Cardiac muscle cell (in vitro differentiated cells and primary cell): ENCODE data around the gene CHD6. TPM values are rescaled to one million over a fixed set of nuclear protein-coding genes. Genes with fewer than 3 reads are reported as not detected.
A peak's percentile ranks its signal among the peaks of the same experiment; 100 is the strongest.

Experiments used
- DNase-seq, 2 donors: peaks; one replicate each; pipeline versions ENCODE4 v3.0.0 to v3.0.0-alpha.2; 2010 to 2017; ENCODE audit warnings: low read depth in 1 of 2, low spot score in 1 of 2
- H3K27ac ChIP-seq: fragments of 200-600 bp; sonication (generic); 2 replicates; pipeline ENCODE4 v1.5.1; 2016
- H3K27me3 ChIP-seq: fragments of 200-600 bp; sonication (generic); 2 replicates; pipeline ENCODE4 v1.6.0; 2016; ENCODE audit warnings: control low read depth
- H3K36me3 ChIP-seq: fragments of 200-600 bp; sonication (generic); 2 replicates; pipeline ENCODE4 v1.5.1; 2016; ENCODE audit warnings: control low read depth
- H3K4me1 ChIP-seq: fragments of 200-600 bp; sonication (generic); 2 replicates; pipeline ENCODE4 v1.8.1; 2017; ENCODE audit warnings: low read depth, mild to moderate bottlenecking, mixed run types
- H3K4me3 ChIP-seq: fragments of 200-600 bp; sonication (generic); 2 replicates; pipeline ENCODE4 v1.5.1; 2016; ENCODE audit warnings: mild to moderate bottlenecking
- H3K9me3 ChIP-seq: fragments of 200-600 bp; sonication (generic); 2 replicates; pipeline ENCODE4 v1.5.1; 2017; ENCODE audit warnings: low read depth, mild to moderate bottlenecking, control low read depth
- polyA plus RNA-seq: library from polyadenylated mRNA; unstranded; fragments of >200 nt; fragmentation: Nextera tagmentation; extraction: Ambion mirVana; gene quantifications from 2 replicates; pipeline ENCODE4 v1.2.1, GENCODE V29; 2016
- total RNA-seq: library from RNA; depleted of rRNA; stranded (reverse); fragments of >200 nt; gene quantifications from 2 replicates; pipeline ENCODE4 v1.2.3, GENCODE V29; 2016
- TF ChIP-seq, protein P1 (sequence below): IDR thresholded peaks from 2 replicates; pipeline ENCODE4 v1.5.1; 2012; ENCODE audit warnings: low read depth, mild to moderate bottlenecking, low read length

The CHD6 gene
- total and polyA plus RNA-seq, 2 experiments from 2014 or later: 56.3 to 61.9 TPM

DNA sequence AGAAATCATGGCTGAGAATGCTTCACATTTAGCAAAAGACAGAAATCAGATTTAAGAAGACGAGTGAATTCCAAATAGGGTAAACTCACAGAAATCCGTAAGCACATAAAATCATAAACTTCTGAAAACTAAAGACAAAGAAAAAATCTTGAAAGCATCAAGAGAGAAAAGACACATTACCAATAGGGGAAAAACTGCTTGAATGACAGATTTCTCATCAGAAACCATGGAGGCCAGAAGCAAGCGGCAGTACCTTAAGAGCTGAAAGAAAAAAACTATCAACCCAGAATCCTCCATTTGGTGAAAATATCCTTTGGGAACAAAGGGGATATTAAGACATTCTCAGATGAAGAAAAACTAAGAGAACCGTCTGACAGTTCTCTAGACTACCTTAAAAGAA lies 185.0 kb downstream of the CHD6 start:
- Histone ChIP-seq H3K27me3 (no peaks in the 10 kb centered on the region), H3K36me3 (peaks cover 36% of the 10 kb centered on the region), H3K9me3 (no peaks in the 10 kb centered on the region), H3K27ac (no peak overlapping the region), H3K4me3 (no peak overlapping the region), H3K4me1 (no peaks in the 10 kb centered on the region)
- TF ChIP-seq, protein P1, sequence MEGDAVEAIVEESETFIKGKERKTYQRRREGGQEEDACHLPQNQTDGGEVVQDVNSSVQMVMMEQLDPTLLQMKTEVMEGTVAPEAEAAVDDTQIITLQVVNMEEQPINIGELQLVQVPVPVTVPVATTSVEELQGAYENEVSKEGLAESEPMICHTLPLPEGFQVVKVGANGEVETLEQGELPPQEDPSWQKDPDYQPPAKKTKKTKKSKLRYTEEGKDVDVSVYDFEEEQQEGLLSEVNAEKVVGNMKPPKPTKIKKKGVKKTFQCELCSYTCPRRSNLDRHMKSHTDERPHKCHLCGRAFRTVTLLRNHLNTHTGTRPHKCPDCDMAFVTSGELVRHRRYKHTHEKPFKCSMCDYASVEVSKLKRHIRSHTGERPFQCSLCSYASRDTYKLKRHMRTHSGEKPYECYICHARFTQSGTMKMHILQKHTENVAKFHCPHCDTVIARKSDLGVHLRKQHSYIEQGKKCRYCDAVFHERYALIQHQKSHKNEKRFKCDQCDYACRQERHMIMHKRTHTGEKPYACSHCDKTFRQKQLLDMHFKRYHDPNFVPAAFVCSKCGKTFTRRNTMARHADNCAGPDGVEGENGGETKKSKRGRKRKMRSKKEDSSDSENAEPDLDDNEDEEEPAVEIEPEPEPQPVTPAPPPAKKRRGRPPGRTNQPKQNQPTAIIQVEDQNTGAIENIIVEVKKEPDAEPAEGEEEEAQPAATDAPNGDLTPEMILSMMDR: no peak
- DNase-seq: no peak

DNA sequence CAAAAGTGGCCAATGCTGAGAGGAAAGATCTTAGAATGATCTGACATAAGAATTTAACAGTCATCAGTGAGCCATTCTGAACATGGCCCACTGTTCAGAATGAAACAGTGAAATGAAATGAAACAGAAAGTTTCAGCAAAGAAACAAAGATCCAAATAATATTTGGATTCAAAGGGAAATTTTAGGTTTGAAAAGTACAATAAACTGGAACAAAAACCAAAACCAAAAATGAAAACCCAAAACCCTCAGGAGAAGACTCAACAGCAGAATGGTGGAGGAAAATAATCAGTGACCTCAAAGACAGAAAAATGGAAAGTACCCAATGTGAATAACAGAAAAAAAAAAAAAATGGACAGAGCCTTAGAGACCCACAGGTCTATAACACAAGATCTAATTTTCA lies 185.4 kb downstream of the CHD6 start:
- no peak for DNase-seq
- TF ChIP-seq, protein P1: no peak
- Histone ChIP-seq H3K27ac (no peak overlapping the region), H3K4me1 (no peaks in the 10 kb centered on the region), H3K36me3 (peaks cover 32% of the 10 kb centered on the region), H3K4me3 (no peak overlapping the region), H3K9me3 (no peaks in the 10 kb centered on the region), H3K27me3 (no peaks in the 10 kb centered on the region)

DNA sequence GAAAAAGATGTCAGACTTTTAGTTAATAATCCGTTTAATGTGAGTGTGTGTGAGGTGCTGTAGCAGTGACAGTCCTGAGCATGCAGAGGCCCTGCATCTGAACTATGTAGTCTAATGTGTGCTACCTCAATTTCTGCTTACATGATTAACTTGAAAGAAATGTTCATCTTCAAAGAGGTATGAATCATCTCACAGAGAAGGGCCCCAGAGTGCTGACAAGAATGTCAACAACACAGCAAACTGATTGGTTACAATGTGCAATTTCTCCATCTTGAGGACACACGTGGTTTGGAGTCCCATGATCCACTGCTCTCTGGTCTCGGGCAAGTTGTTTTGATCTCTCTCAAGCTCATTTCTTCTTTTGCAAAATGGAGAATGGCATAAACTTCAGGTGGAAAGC lies 189.9 kb downstream of the CHD6 start:
- Histone ChIP-seq H3K36me3 (peaks cover 32% of the 10 kb centered on the region), H3K27ac (peak overlapping the region; percentile 43), H3K4me1 (no peaks in the 10 kb centered on the region), H3K4me3 (no peak overlapping the region), H3K27me3 (no peaks in the 10 kb centered on the region), H3K9me3 (no peaks in the 10 kb centered on the region)
- TF ChIP-seq, protein P1: no peak
- peak in 1 of 2 donors; percentile 22 for DNase-seq

DNA sequence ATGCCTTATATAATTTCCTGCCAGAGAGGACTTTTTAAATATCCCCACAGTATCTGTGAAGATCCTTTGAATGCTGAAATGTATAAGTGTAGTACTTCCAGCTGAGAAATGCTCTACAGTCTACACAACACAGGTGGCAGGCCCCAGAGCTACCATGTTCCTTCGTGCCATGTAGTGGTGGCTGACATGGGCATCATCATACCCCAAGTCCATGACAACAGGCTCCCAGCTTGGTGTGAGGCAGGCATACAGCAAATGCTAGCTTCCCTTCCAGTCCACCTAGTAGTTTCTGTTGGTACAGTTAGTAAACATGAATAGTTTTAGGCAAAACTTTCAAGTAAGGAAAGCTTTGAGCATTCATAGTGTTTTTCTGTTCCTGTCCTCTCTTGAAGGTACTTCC lies 190.3 kb downstream of the CHD6 start:
- DNase-seq: no peak
- H3K27ac ChIP-seq: peak overlapping the region; percentile 43
- H3K9me3 ChIP-seq: no peaks in the 10 kb centered on the region
- no peaks in the 10 kb centered on the region for H3K4me1 ChIP-seq
- TF ChIP-seq, protein P1: no peak
- peaks cover 36% of the 10 kb centered on the region for H3K36me3 ChIP-seq
- no peaks in the 10 kb centered on the region for H3K27me3 ChIP-seq
- no peak overlapping the region for H3K4me3 ChIP-seq

DNA sequence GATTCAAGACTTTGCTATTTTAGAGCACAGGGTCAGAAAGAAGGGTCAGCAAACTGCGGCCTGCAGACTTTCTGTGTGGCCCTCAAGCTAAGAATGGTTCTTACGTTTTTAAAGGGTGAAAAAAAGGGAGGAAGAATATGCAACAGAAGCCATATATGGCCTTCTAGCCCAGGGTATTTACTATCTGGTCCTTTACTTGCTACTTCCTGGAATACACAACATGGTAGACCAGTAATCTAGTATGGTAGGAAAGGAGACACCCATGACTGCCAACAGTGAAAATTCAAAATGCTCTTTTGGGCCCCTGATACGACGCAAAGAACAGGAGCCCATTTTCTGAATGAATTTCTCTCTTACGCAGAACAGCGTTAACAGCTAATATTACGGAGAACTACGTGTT lies 191.2 kb downstream of the CHD6 start:
- DNase-seq: no peak
- Histone ChIP-seq H3K27ac (peak overlapping the region; percentile 43), H3K4me1 (no peaks in the 10 kb centered on the region), H3K9me3 (no peaks in the 10 kb centered on the region), H3K27me3 (no peaks in the 10 kb centered on the region), H3K4me3 (no peak overlapping the region), H3K36me3 (peaks cover 45% of the 10 kb centered on the region)
- TF ChIP-seq, protein P1: no peak
